GM21515 (cell line): ENCODE results near the gene TMEM201.
"Not testable (repeated sequence)": the region's sequence is repeated elsewhere in the genome, so short reads cannot be mapped to it uniquely, and the experiment has no call there.

Source experiments
- ATAC-seq: cut with Tn5 transposase; IDR thresholded peaks from one replicate; pipeline ENCODE4 v1.9.1; 2021; ENCODE audit not compliant: unreplicated experiment

The TMEM201 gene, protein sequence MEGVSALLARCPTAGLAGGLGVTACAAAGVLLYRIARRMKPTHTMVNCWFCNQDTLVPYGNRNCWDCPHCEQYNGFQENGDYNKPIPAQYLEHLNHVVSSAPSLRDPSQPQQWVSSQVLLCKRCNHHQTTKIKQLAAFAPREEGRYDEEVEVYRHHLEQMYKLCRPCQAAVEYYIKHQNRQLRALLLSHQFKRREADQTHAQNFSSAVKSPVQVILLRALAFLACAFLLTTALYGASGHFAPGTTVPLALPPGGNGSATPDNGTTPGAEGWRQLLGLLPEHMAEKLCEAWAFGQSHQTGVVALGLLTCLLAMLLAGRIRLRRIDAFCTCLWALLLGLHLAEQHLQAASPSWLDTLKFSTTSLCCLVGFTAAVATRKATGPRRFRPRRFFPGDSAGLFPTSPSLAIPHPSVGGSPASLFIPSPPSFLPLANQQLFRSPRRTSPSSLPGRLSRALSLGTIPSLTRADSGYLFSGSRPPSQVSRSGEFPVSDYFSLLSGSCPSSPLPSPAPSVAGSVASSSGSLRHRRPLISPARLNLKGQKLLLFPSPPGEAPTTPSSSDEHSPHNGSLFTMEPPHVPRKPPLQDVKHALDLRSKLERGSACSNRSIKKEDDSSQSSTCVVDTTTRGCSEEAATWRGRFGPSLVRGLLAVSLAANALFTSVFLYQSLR

GRCh38 chr1:9588551-9589143, at the start of gene TMEM201:
TMEM201 (plus strand) TSS chr1:9588911; CDS start chr1:9588931, 20 bp downstream.
- ATAC-seq = peak; percentile 73

GRCh38 chr1:9539165-9539828, 49.4 kb upstream of the TMEM201 start, which contains the start of gene SLC25A33:
SLC25A33 (plus strand) TSS chr1:9539465; CDS start chr1:9539692, 227 bp downstream.
- ATAC-seq = peak; percentile 88

DNA sequence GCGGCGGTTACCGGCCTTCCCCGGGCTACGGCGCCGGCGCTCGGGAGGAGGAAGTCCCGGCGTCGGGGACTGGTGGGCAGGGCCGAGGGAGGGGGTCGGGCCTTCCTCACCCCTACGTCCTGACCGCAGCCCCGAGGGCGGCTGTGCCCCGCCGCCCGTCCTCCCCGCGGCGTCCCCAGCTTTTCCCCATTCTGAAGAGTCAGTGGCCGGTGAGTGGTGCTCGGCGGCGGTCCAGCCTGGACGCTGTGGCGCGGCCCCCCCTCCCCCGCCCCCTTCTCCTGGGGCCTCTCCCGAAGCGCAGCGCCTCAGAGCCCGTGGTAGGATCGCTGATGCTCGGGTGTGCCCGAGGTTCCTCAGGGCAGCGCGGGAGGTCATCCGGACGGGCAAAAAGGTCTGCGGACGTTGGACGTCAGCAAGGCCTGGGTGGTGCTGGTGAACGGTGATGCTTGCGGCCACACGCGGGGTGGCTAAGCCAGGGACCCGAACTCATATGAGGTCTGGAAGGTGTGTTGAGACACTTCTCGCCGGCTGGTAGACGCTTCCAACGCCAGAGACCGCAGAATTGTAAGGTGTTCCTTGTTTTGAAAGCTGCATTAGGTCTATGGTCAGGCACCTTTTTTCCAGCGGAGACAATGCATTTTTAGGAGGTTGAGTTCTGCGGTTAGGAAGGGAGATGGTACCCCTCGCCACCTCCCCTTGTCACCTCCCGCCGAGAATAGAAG, 48.7 kb upstream of the TMEM201 start:
- ATAC-seq = peak; percentile 49

GRCh38 chr1:9542430-9542829, 46.3 kb upstream of the TMEM201 start:
- ATAC-seq = no peak

- ATAC-seq = no peak
These were observed 43.8 kb upstream of the TMEM201 start for GRCh38 chr1:9544926-9545325.

- no peak for ATAC-seq
These were observed 38.7 kb upstream of the TMEM201 start for GRCh38 chr1:9549955-9550546.

- no peak for ATAC-seq
These were observed 36.7 kb upstream of the TMEM201 start for GRCh38 chr1:9551984-9552383.

GRCh38 chr1:9553736-9554144, 35.0 kb upstream of the TMEM201 start:
- ATAC-seq = no peak

GRCh38 chr1:9555942-9556341, 32.8 kb upstream of the TMEM201 start:
- no peak for ATAC-seq

DNA sequence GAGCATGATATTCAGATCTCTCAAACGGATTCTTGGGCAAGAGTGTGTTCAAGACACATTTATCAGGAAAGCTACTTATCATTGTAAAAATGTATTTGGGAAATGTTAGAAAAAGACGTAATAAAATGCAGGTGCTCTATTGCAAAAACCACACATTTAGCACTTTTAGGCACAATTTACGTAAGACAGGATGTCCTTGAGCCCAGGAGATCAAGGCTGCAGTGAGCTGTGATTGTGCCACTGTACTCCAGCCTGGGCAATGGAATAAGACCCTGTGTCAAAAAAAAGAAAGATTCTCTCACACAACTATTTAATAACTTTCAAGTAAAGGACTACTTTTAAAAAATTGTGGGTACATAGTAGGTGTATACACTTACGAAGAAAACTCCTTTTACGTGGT, 31.1 kb upstream of the TMEM201 start:
- ATAC-seq = no peak

GRCh38 chr1:9558271-9558945, 30.3 kb upstream of the TMEM201 start:
- ATAC-seq = no peak

DNA sequence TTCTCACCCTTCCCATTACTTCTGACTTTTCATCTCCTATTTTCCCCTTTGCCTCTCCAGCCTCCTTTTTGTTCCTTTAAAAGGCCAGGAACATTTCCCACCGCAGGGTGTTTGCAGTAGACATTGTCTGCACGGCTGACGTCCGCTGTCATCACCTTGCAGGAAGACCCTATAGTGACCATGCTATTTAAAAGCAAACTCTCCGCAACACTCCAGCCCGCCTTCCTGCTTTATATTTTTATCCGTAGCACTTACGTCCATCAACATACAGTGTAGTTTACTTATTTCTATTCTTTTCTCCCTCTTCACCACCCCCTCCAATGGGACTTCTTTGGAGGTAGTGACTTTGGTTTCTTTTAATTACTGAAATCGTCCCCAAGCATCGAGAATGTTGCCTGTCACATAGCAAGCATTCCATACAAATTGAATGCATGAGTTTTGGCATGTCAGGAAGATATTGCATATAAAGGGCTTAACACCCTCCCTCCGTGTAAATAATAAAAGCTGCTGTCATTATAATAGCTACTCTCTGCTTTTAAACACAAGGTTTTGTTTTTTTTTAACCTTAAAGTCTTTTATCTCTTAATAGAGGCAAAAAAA, 29.7 kb upstream of the TMEM201 start:
- no peak for ATAC-seq

GRCh38 chr1:9559673-9560072, 29.0 kb upstream of the TMEM201 start:
- no peak for ATAC-seq

GRCh38 chr1:9560090-9560489, 28.6 kb upstream of the TMEM201 start:
- not testable (repeated sequence) for ATAC-seq

GRCh38 chr1:9561429-9561828, 27.3 kb upstream of the TMEM201 start:
- ATAC-seq = no peak

DNA sequence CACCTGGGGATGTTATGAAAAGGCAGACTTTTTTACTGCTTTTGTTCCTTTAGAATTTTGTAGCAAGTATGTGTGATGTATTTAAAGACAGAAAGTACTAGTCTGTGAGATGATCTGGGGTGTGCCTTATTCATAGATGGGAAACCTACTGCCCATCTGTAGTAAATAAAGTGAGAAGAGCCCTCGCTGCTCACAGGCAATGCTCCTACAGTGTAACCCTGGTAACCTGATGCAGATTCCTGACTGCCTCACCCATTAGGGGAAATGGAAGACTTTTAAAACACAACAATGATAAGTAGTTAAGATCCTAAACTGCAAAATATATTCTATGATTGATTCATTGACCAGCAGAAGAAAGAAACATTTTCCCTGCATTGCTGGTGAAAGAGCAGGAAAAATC, 19.4 kb upstream of the TMEM201 start:
- ATAC-seq = no peak

GRCh38 chr1:9570886-9571529, 17.7 kb upstream of the TMEM201 start:
- not testable (repeated sequence) for ATAC-seq

- ATAC-seq = no peak
These were observed 15.0 kb upstream of the TMEM201 start for GRCh38 chr1:9573723-9574122.

- no peak for ATAC-seq
These were observed 13.2 kb upstream of the TMEM201 start for GRCh38 chr1:9575486-9575885.
